Duodenal mucosa (tissue), 2 donors: ENCODE results near the gene ELN.

ENCODE experiments used
- H3K27ac ChIP-seq: one replicate; pipeline ENCODE4 v1.7.0; 2013; ENCODE audit warnings: low read depth, low read length
- H3K27me3 ChIP-seq, 2 donors: one replicate each; pipeline ENCODE4 v1.7.0; 2013; ENCODE audit warnings: low read length in 2 of 2, control low read depth in 1 of 2; ENCODE audit not compliant: insufficient read depth in 2 of 2, control insufficient read depth in 1 of 2
- H3K36me3 ChIP-seq, 2 donors: one replicate each; pipeline ENCODE4 v1.7.0; 2013; ENCODE audit warnings: low read length in 2 of 2, control low read depth in 1 of 2; ENCODE audit not compliant: insufficient read depth in 2 of 2, control insufficient read depth in 1 of 2
- H3K4me1 ChIP-seq, 2 donors: one replicate each; pipeline ENCODE4 v1.7.0; 2013; ENCODE audit warnings: low read length in 2 of 2, control low read depth in 1 of 2; ENCODE audit not compliant: insufficient read depth in 2 of 2, control insufficient read depth in 1 of 2
- H3K4me3 ChIP-seq, 2 donors: one replicate each; pipeline ENCODE4 v1.7.0; 2013; ENCODE audit warnings: low read length in 2 of 2, low read depth in 1 of 2
- H3K9ac ChIP-seq, 2 donors: one replicate each; pipeline ENCODE4 v1.7.0; 2013; ENCODE audit warnings: low read length in 2 of 2, low read depth in 1 of 2
- H3K9me3 ChIP-seq, 2 donors: one replicate each; pipeline ENCODE4 v1.7.0; 2013; ENCODE audit warnings: low read length in 2 of 2, control low read depth in 1 of 2; ENCODE audit not compliant: control insufficient read depth in 1 of 2

Gene ELN

GRCh38 chr7:74093671-74094223 is 65.8 kb downstream of the ELN start:
- Histone ChIP-seq H3K36me3 (peaks cover 0 to 5% of the 10 kb centered on the region in 2 donors), H3K9me3 (no peaks in the 10 kb centered on the region), H3K27ac (peak overlapping the region; percentile 70), H3K27me3 (no peaks in the 10 kb centered on the region), H3K9ac (peak overlapping the region; percentile 22 to 57), H3K4me3 (peak overlapping the region; percentile 55 to 68), H3K4me1 (peaks cover 12 to 31% of the 10 kb centered on the region in 2 donors)

- H3K4me3 ChIP-seq, result peak overlapping the region; percentile 55 to 68
- H3K27me3 ChIP-seq, result no peaks in the 10 kb centered on the region
- peaks cover 0 to 8% of the 10 kb centered on the region in 2 donors for H3K36me3 ChIP-seq
- H3K4me1 ChIP-seq, result peaks cover 12 to 31% of the 10 kb centered on the region in 2 donors
- H3K9ac ChIP-seq, result peak overlapping the region; percentile 22 to 57
- H3K27ac ChIP-seq, result peak overlapping the region; percentile 70
- no peaks in the 10 kb centered on the region for H3K9me3 ChIP-seq
Observed at GRCh38 chr7:74094224-74095101, 66.5 kb downstream of the ELN start.

- H3K27me3 ChIP-seq, result no peaks in the 10 kb centered on the region
- peaks cover 12 to 31% of the 10 kb centered on the region in 2 donors for H3K4me1 ChIP-seq
- H3K36me3 ChIP-seq, result peaks cover 0 to 8% of the 10 kb centered on the region in 2 donors
- H3K27ac ChIP-seq, result no peak overlapping the region
- peak overlapping the region; percentile 55 to 68 for H3K4me3 ChIP-seq
- H3K9me3 ChIP-seq, result no peaks in the 10 kb centered on the region
- peak overlapping the region in 1 of 2 donors; percentile 22 for H3K9ac ChIP-seq
Observed at GRCh38 chr7:74095135-74095534, 67.2 kb downstream of the ELN start.

- H3K4me3 ChIP-seq, result no peak overlapping the region
- no peak overlapping the region for H3K27ac ChIP-seq
- no peaks in the 10 kb centered on the region for H3K9me3 ChIP-seq
- H3K27me3 ChIP-seq, result no peaks in the 10 kb centered on the region
- H3K9ac ChIP-seq, result no peak overlapping the region
- peaks cover 11 to 20% of the 10 kb centered on the region in 2 donors for H3K4me1 ChIP-seq
- peaks cover 0 to 8% of the 10 kb centered on the region in 2 donors for H3K36me3 ChIP-seq
Observed at GRCh38 chr7:74097937-74098614, 70.1 kb downstream of the ELN start.

GRCh38 chr7:74099031-74099430 is 71.1 kb downstream of the ELN start:
- Histone ChIP-seq H3K4me3 (no peak overlapping the region), H3K4me1 (peaks cover 5 to 13% of the 10 kb centered on the region in 2 donors), H3K9me3 (no peaks in the 10 kb centered on the region), H3K9ac (no peak overlapping the region), H3K27me3 (no peaks in the 10 kb centered on the region), H3K27ac (no peak overlapping the region), H3K36me3 (peaks cover 0 to 10% of the 10 kb centered on the region in 2 donors)

GRCh38 chr7:74101061-74101681 is 73.2 kb downstream of the ELN start:
- H3K9ac ChIP-seq, result no peak overlapping the region
- no peak overlapping the region for H3K4me3 ChIP-seq
- H3K27ac ChIP-seq, result no peak overlapping the region
- H3K9me3 ChIP-seq, result no peaks in the 10 kb centered on the region
- peaks cover 0 to 19% of the 10 kb centered on the region in 2 donors for H3K36me3 ChIP-seq
- H3K4me1 ChIP-seq, result no peaks in the 10 kb centered on the region
- no peaks in the 10 kb centered on the region for H3K27me3 ChIP-seq

GRCh38 chr7:74103219-74103772 is 75.3 kb downstream of the ELN start:
- no peaks in the 10 kb centered on the region for H3K4me1 ChIP-seq
- H3K4me3 ChIP-seq, result no peak overlapping the region
- H3K9ac ChIP-seq, result no peak overlapping the region
- no peaks in the 10 kb centered on the region for H3K9me3 ChIP-seq
- peaks cover 0 to 29% of the 10 kb centered on the region in 2 donors for H3K36me3 ChIP-seq
- H3K27me3 ChIP-seq, result no peaks in the 10 kb centered on the region
- no peak overlapping the region for H3K27ac ChIP-seq

- no peak overlapping the region for H3K4me3 ChIP-seq
- H3K4me1 ChIP-seq, result no peaks in the 10 kb centered on the region
- no peaks in the 10 kb centered on the region for H3K9me3 ChIP-seq
- no peak overlapping the region for H3K27ac ChIP-seq
- H3K36me3 ChIP-seq, result peaks cover 0 to 36% of the 10 kb centered on the region in 2 donors
- H3K9ac ChIP-seq, result no peak overlapping the region
- H3K27me3 ChIP-seq, result no peaks in the 10 kb centered on the region
Observed at GRCh38 chr7:74104702-74105101, 76.7 kb downstream of the ELN start.

GRCh38 chr7:74105992-74106391 is 78.0 kb downstream of the ELN start:
- Histone ChIP-seq H3K4me3 (no peak overlapping the region), H3K36me3 (peaks cover 0 to 40% of the 10 kb centered on the region in 2 donors), H3K4me1 (no peaks in the 10 kb centered on the region), H3K9ac (no peak overlapping the region), H3K27ac (no peak overlapping the region), H3K27me3 (no peaks in the 10 kb centered on the region), H3K9me3 (no peaks in the 10 kb centered on the region)
